GM12878 (cell line): ENCODE results near the gene PMF1. TPM values are rescaled to one million over a fixed set of nuclear protein-coding genes. Genes with fewer than 3 reads are reported as not detected.

ENCODE experiments used
- ATAC-seq: fragments of 200-7000 bp; cut with Tn5 transposase; 3 replicates; pipeline ENCODE4 v1.9.1; 2020; ENCODE audit warnings: mild to moderate bottlenecking, moderate library complexity
- BruUV-seq: library from RNA; stranded (reverse); fragments of 400-500 nt; replicated peaks from 2 replicates; lab custom pipeline; 2021; lab: Mats Ljungman, UMichigan
- CTCF ChIA-PET: fragments of 300-600 bp; sonication (Branson Sonifier 250); formaldehyde crosslinking; extraction: SDS; loops from one replicate; lab custom pipeline; 2021; ENCODE audit warnings: inconsistent platforms; lab: Yijun Ruan, JAX
- POLR2A ChIA-PET: fragments of 350-600 bp; formaldehyde crosslinking; extraction: SDS; loops from one replicate; lab custom pipeline; 2021; ENCODE audit warnings: inconsistent platforms; lab: Charles Lee
- RAD21 ChIA-PET: fragments of 300-600 bp; sonication (Branson Sonifier 250); formaldehyde crosslinking; loops from one replicate; lab custom pipeline; 2023; ENCODE audit warnings: antibody characterized with exemption; ENCODE audit not compliant: unreplicated experiment; lab: Charles Lee
- SMC1A ChIA-PET: fragments of 300-600 bp; sonication (Branson Sonifier 250); formaldehyde crosslinking; loops from one replicate; lab custom pipeline; 2023; ENCODE audit not compliant: unreplicated experiment, uncharacterized antibody; lab: Charles Lee
- DNase-seq: peaks from one replicate; pipeline ENCODE4 v3.0.0-alpha.2; 2011; ENCODE audit warnings: low read depth, low spot score
- FAIRE-seq: peaks from 3 replicates; lab custom pipeline; 2011; peaks lifted over from hg19 to GRCh38; lab: Jason Lieb, UNC
- H2AFZ ChIP-seq: 2 replicates; pipeline ENCODE4 v1.6.0; 2011; ENCODE audit warnings: low read depth, low read length, control low read depth; ENCODE audit not compliant: control insufficient read depth
- H3K27ac ChIP-seq: 2 replicates; pipeline ENCODE4 v1.5.1; 2011; ENCODE audit warnings: control low read depth; ENCODE audit not compliant: control insufficient read depth, insufficient read depth
- H3K27me3 ChIP-seq, 2 experiments: replicated peaks in 1 of 2; 2 replicates each; pipeline versions ENCODE4 v1.6.0 to v1.6.1; 2011; ENCODE audit warnings: low read length in 1 of 2; ENCODE audit not compliant: control insufficient read depth in 2 of 2, insufficient read depth in 2 of 2
- H3K36me3 ChIP-seq, 2 experiments: 2 replicates each; pipeline ENCODE4 v1.5.1; 2011; ENCODE audit warnings: low read length in 1 of 2; ENCODE audit not compliant: control insufficient read depth in 2 of 2, insufficient read depth in 2 of 2
- H3K4me1 ChIP-seq: 2 replicates; pipeline ENCODE4 v1.6.1; 2011; ENCODE audit warnings: mild to moderate bottlenecking, low read length, moderate library complexity, mixed read lengths; ENCODE audit not compliant: control insufficient read depth, insufficient read depth
- H3K4me2 ChIP-seq: 2 replicates; pipeline ENCODE4 v1.6.0; 2011; ENCODE audit warnings: control low read depth; ENCODE audit not compliant: control insufficient read depth, insufficient read depth
- H3K4me3 ChIP-seq: fragments of 200-600 bp; sonication (generic); 2 replicates; pipeline ENCODE4 v1.5.1; 2016
- H3K79me2 ChIP-seq: 2 replicates; pipeline ENCODE4 v1.6.0; 2011; ENCODE audit warnings: low read length; ENCODE audit not compliant: control insufficient read depth, insufficient read depth
- H3K9ac ChIP-seq: 2 replicates; pipeline ENCODE4 v1.8.0; 2011; ENCODE audit warnings: low read length, control low read depth, mixed read lengths; ENCODE audit not compliant: control insufficient read depth, insufficient read depth
- H3K9me3 ChIP-seq: replicated peaks from 3 replicates; pipeline ENCODE4 v1.5.1; 2011; ENCODE audit warnings: mild to moderate bottlenecking, low read length; ENCODE audit not compliant: control insufficient read depth, insufficient read depth
- H4K20me1 ChIP-seq: 2 replicates; pipeline ENCODE4 v1.6.0; 2011; ENCODE audit not compliant: control insufficient read depth, insufficient read depth
- CBX3 ChIP-seq: fragments of 200-600 bp; sonication (generic); IDR thresholded peaks from 2 replicates; pipeline ENCODE4 v1.6.1; 2016; ENCODE audit warnings: low read depth, borderline replicate concordance
- ESRRA ChIP-seq: IDR thresholded peaks from 2 replicates; pipeline ENCODE4 v1.6.1; 2012; ENCODE audit warnings: mild to moderate bottlenecking, low read length, improper control_type of control experiment
- EZH2 ChIP-seq: IDR thresholded peaks from 2 replicates; pipeline ENCODE4 v1.6.1; 2012; ENCODE audit warnings: low read depth, mild to moderate bottlenecking, control low read depth, inconsistent platforms, low read length, borderline replicate concordance; ENCODE audit not compliant: control insufficient read depth
- HDAC2 ChIP-seq: fragments of 200-600 bp; sonication (generic); IDR thresholded peaks from 2 replicates; pipeline ENCODE4 v1.6.1; 2017
- JUNB ChIP-seq: IDR thresholded peaks from 2 replicates; pipeline ENCODE4 v1.6.1; 2016; ENCODE audit warnings: antibody characterized with exemption, mild to moderate bottlenecking
- NFYA ChIP-seq: IDR thresholded peaks from 2 replicates; pipeline ENCODE4 v1.6.1; 2011; ENCODE audit warnings: low read depth, mild to moderate bottlenecking, low read length, improper control_type of control experiment, borderline replicate concordance
- POLR2AphosphoS5 ChIP-seq: IDR thresholded peaks from 2 replicates; pipeline ENCODE4 v1.6.1; 2011; ENCODE audit warnings: mild to moderate bottlenecking, low read length, inconsistent platforms
- SMAD5 ChIP-seq: IDR thresholded peaks from 2 replicates; pipeline ENCODE4 v1.6.1; 2016; ENCODE audit warnings: antibody characterized with exemption, low read depth
- SMC3 ChIP-seq: IDR thresholded peaks from 2 replicates; pipeline ENCODE4 v1.6.1; 2011; ENCODE audit warnings: low read length, improper control_type of control experiment, borderline replicate concordance
- TCF3 ChIP-seq: IDR thresholded peaks from 2 replicates; pipeline ENCODE4 v1.6.1; 2012; ENCODE audit warnings: low read depth, mild to moderate bottlenecking, low read length, borderline replicate concordance; ENCODE audit not compliant: insufficient read depth
- WGBS: methylation state at CpG from one replicate; pipeline ENCODE4 v1.1.6; 2016; ENCODE audit warnings: low lambda C conversion rate; ENCODE audit not compliant: insufficient replicate concordance, insufficient coverage; ENCODE audit errors: missing lambda C conversion rate; 5-methylcytosine and 5-hydroxymethylcytosine counted together
- in situ Hi-C: fragments of 300-500 bp; cut with MboI; formaldehyde crosslinking; loops from 9 replicates; pipeline ENCODE4 v1.14.3; 2018; ENCODE audit warnings: mixed read lengths
- intact Hi-C: fragments of 100-400 bp; cut with micrococcal nuclease; formaldehyde crosslinking; loops from one replicate; pipeline ENCODE4 v1.14.2; 2022; ENCODE audit not compliant: unreplicated experiment
- polyA plus RNA-seq, 11 experiments: library from polyadenylated mRNA; depleted of rRNA in 4 of 11; unstranded in 6 of 11; stranded (reverse) in 5 of 11; fragments of >200 nt; fragmentation: Nextera tagmentation in 4 of 11; fragmentation: Illumina TruSeq in 1 of 11; extraction: Ambion mirVana in 4 of 11; extraction: Trizol in 1 of 11; gene quantifications; 1 replicate in 1 of 11; 2 replicates in 10 of 11; pipeline versions ENCODE4 v1.2.1 to v1.2.3, GENCODE V29; 2011 to 2016; ENCODE audit warnings: inconsistent platforms in 2 of 11, missing spikeins in 2 of 11, low read depth in 1 of 11
- total RNA-seq, 4 experiments: library from RNA; depleted of rRNA in 3 of 4; stranded (reverse); fragments of >200 nt in 3 of 4; fragmentation: Illumina TruSeq in 1 of 4; extraction: Trizol in 1 of 4; gene quantifications; 2 replicates each; pipeline versions ENCODE4 v1.2.1 to v1.2.3, GENCODE V29; 2013 to 2021
- TF ChIP-seq, protein P1 (sequence below): IDR thresholded peaks from 2 replicates; pipeline ENCODE4 v1.6.1; 2011; ENCODE audit warnings: low read depth, mild to moderate bottlenecking, low read length, moderate library complexity, borderline replicate concordance; ENCODE audit errors: extremely low read depth
- TF ChIP-seq, protein P2 (sequence below): fragments of 450-650 bp; IDR thresholded peaks from 2 replicates; pipeline ENCODE4 v1.6.1; 2017; ENCODE audit warnings: mild to moderate bottlenecking, moderate library complexity
- TF ChIP-seq, protein P3 (sequence below): IDR thresholded peaks from 2 replicates; pipeline ENCODE4 v1.6.1; 2012; ENCODE audit warnings: low read depth, low read length, improper control_type of control experiment

Gene PMF1
- total and polyA plus RNA-seq, 10 of the 15 experiments (the other 5 are each of a cell fraction or from before 2014, with no cell fraction given) = 6.7 to 105 (median 67.3) TPM

DNA sequence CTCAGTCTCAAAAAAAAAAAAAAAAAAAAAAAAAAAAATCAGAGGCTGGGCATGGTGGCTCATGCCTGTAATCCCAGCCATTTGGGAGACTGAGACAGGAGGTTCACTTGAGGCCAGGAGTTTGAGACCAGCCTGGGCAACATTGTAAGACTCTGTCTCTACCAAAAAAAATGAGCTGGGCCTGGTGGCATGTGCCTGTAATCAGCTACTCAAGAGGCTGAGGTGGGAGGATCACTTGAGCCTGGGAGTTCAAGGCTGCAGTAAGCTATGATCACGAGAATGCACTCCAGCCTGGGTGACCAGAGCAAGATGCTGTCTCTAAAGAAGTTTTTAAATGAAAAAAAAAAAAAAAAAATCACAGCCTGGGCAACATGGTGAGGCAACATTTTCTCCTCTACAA, 49.1 kb upstream of the PMF1 start (continued):
- TF ChIP-seq, protein P1, sequence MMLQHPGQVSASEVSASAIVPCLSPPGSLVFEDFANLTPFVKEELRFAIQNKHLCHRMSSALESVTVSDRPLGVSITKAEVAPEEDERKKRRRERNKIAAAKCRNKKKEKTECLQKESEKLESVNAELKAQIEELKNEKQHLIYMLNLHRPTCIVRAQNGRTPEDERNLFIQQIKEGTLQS = no peak
- TF ChIP-seq CBX3 (no peak), ESRRA (no peak), EZH2 (no peak), TCF3 (no peak)
- TF ChIP-seq, all 136 proteins: peak for 0

DNA sequence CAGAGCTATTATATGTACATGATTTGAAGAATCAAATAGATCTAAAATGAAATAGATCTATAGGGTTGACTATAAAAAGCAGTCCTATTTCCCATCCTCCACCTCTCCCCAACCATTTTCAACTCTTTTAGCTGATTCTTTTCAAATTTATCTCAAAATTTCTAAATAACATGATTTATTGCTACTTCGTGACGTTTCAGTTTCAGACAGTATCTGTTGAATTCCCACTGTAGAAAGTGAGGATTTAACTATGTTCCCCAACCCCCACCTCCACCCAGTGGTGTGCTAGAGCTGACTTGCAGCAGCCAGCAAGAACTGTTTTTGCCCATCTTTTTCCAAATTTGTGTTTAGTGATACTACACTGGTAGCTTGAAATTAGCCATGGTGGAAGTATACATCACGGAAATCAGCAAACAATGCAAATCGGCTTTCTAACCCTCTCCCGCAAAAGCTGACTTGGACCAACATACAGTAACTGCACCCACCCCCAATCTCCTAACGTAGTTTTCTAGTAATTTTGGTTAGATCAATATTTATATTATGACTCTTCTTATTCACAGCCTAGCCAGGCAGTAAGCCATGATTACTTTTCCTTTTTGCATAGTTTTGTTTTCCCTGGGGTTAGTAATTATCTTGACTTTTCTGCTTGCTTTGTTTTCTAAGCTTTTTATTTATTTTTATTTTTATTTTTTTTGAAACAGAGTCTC, 48.5 kb upstream of the PMF1 start:
- DNase-seq (no peak), ATAC-seq (no peak)
- Histone ChIP-seq H3K79me2 (no peaks in the 10 kb centered on the region; the same call in 1 of the 2 replicates), H4K20me1 (no peaks in the 10 kb centered on the region), H3K36me3 (peaks cover 3 to 15% of the 10 kb centered on the region in 2 experiments), H3K9ac (no peak overlapping the region)
- in situ Hi-C loops = no loop called here
- POLR2A ChIA-PET = interaction anchor here (0.6 to 3.3 kb wide), 15 partner anchors 9 to 327 kb away, joined by 3 to 15 read pairs (median 4); partner anchors contain the start of genes PMF1, SEMA4A and SLC25A44
- no peak for TF ChIP-seq SMAD5
- no peak for TF ChIP-seq JUNB
- no peak for TF ChIP-seq TCF3
- no peak for TF ChIP-seq POLR2AphosphoS5
- TF ChIP-seq, protein P2, sequence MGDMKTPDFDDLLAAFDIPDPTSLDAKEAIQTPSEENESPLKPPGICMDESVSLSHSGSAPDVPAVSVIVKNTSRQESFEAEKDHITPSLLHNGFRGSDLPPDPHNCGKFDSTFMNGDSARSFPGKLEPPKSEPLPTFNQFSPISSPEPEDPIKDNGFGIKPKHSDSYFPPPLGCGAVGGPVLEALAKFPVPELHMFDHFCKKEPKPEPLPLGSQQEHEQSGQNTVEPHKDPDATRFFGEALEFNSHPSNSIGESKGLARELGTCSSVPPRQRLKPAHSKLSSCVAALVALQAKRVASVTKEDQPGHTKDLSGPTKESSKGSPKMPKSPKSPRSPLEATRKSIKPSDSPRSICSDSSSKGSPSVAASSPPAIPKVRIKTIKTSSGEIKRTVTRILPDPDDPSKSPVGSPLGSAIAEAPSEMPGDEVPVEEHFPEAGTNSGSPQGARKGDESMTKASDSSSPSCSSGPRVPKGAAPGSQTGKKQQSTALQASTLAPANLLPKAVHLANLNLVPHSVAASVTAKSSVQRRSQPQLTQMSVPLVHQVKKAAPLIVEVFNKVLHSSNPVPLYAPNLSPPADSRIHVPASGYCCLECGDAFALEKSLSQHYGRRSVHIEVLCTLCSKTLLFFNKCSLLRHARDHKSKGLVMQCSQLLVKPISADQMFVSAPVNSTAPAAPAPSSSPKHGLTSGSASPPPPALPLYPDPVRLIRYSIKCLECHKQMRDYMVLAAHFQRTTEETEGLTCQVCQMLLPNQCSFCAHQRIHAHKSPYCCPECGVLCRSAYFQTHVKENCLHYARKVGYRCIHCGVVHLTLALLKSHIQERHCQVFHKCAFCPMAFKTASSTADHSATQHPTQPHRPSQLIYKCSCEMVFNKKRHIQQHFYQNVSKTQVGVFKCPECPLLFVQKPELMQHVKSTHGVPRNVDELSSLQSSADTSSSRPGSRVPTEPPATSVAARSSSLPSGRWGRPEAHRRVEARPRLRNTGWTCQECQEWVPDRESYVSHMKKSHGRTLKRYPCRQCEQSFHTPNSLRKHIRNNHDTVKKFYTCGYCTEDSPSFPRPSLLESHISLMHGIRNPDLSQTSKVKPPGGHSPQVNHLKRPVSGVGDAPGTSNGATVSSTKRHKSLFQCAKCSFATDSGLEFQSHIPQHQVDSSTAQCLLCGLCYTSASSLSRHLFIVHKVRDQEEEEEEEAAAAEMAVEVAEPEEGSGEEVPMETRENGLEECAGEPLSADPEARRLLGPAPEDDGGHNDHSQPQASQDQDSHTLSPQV = no peak
- TF ChIP-seq, protein P3, sequence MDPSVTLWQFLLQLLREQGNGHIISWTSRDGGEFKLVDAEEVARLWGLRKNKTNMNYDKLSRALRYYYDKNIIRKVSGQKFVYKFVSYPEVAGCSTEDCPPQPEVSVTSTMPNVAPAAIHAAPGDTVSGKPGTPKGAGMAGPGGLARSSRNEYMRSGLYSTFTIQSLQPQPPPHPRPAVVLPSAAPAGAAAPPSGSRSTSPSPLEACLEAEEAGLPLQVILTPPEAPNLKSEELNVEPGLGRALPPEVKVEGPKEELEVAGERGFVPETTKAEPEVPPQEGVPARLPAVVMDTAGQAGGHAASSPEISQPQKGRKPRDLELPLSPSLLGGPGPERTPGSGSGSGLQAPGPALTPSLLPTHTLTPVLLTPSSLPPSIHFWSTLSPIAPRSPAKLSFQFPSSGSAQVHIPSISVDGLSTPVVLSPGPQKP = no peak
- no peak for TF ChIP-seq HDAC2
- no peak for TF ChIP-seq SMC3
- TF ChIP-seq NFYA = no peak
- TF ChIP-seq, all 136 proteins: peak for 0
- FAIRE-seq = no peak
- intact Hi-C loops = no loop called here
- H3K4me1 ChIP-seq = peaks cover 13% of the 10 kb centered on the region
- H3K27me3 ChIP-seq = no peaks in the 10 kb centered on the region
- no peak overlapping the region for H3K27ac ChIP-seq
- WGBS = 89% methylated on average over 6 of the region's 6 CpGs
- H3K4me2 ChIP-seq = no peak overlapping the region
- ChIA-PET RAD21 (interaction anchor here (0.7 to 2.0 kb wide), 9 partner anchors 9 to 328 kb away, joined by 3 to 10 read pairs (median 3); partner anchors contain the start of gene SLC25A44), SMC1A (interaction anchor here (0.6 to 2.4 kb wide), 18 partner anchors 9 to 195 kb away, joined by 3 to 10 read pairs (median 4); partner anchors contain the start of genes PMF1 and SLC25A44), CTCF (interaction anchor here (0.6 to 1.5 kb wide), 6 partner anchors 8 to 195 kb away, joined by 3 to 4 read pairs (median 3); no protein-coding TSS in a partner anchor)
- peaks cover 4% of the 10 kb centered on the region for H3K9me3 ChIP-seq
- no peak overlapping the region for H2AFZ ChIP-seq
- BruUV-seq = no TSS peak
- no peak overlapping the region for H3K4me3 ChIP-seq
